HT-29 (cell line): ENCODE measurements around the gene RGL3. TPM values are rescaled to one million over a fixed set of nuclear protein-coding genes. Genes with fewer than 3 reads are reported as not detected.
"Not testable (repeated sequence)": the region's sequence is repeated elsewhere in the genome, so short reads cannot be mapped to it uniquely, and the experiment has no call there.

Source experiments
- DNase-seq: peaks from one replicate; pipeline ENCODE4 v3.0.0-alpha.2; 2015; ENCODE audit warnings: low spot score
- total RNA-seq: library from RNA; depleted of rRNA; stranded (reverse); fragments of >200 nt; shearing (Covaris generic); gene quantifications from 2 replicates; pipeline ENCODE4 v1.2.3, GENCODE V29; 2014

The RGL3 gene
- total RNA-seq, 1 experiment from 2014 or later = 71.5 TPM

DNA sequence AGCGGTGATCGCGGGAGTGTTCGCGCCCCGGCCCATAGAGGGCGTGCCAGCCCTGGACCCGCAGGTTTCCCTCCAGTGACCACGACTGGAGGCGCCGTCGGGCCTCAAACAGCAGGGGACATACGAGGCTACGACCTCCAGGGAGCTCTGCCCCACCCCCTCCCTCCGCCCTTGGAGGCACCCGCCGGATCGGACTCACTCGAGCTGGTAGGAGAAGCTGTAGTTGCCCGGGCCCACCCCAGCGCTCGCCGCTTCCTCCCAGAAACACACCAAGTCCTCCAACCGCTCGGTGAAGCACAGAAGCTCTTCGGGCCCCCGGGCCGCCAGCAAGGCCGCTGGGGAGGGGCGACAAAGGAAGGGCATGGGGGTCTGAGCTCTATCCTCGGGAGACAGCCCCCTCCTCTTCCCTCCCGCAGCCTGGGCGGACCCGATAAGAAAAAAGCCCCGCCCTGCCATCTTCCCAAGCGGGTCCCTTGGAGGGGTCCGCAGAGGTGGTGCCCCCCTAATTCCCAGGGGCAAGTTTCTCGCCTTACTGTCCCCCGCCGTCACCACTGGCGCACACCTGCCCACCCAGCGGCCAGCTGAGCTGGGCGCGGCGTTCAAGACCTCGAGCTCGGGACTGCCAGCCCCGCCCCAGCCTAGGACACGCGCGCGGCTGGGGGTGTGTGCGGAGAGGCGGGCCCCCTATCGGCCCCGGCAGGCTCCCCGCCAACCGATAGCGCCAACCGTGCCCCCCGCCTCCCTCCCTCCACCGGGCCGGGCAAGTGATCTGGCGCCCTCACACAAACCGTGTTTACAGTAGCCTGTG is 36.0 kb downstream of the RGL3 start:
- no peak for DNase-seq

DNA sequence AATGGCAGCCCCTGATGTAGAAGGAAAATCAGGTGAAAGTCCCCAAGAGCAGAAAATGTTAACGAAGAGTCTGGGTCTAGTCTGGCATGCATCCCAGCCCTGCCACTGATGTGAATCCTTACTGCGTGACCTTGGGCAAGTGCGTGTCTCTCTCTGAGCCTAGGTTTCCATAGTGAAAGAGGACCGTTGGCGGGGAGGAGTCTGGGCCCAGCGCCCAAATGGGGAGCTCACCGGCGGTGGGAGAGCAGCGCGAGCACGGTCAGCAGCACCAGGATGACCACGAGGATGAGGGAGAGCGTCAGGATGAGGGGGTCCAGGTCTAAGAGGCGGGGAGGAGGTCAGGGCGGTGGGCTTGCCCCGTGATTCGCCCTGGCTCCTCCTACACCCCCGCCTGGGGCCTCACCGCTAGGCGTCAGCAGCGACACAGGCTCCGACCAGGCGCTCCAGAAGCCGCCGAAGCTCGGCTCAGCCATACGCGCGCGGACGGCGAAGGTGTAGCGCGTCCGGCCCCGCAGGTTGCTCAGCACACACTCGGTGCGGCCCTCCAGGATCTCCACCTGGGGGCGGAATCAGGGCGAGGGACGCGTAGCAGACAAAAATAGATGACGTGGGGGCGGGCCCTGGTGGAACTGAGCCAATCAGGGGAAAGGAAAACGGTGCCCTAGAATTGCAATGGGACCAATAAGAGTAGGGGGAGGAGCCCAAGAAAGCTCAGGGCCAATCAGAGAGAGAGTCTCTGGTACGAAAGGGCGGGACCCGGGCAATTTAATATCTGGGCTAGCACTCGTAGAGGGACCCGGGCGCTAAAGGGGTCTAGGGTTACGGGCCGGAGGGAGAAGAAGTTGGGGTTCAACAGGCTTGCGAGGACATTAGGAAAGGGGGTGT is 38.2 kb downstream of the RGL3 start:
- DNase-seq = peak; percentile 95

DNA sequence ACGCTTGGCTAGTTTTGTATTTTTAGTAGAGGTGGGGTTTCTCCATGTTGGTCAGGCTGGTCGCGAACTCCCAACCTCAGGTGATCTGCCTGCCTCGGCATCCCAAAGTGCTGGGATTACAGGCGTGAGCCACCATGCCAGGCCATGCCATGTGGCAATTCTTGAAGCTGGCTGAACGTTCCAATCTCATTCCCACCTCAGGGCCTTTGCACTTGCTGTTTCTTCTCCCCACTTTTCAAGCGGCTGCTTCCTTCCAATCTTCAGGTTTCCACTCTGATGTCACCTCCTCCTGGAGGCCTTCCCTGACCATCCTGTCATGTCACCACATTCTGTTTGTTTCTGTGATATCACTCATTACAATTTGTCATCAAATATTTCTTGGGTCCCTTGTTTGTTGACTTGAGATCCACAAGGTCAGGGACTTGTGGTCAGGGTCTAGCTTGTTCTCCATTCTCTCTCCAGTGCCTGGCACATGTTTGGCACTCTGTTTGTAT is 39.2 kb downstream of the RGL3 start:
- DNase-seq = no peak

DNA sequence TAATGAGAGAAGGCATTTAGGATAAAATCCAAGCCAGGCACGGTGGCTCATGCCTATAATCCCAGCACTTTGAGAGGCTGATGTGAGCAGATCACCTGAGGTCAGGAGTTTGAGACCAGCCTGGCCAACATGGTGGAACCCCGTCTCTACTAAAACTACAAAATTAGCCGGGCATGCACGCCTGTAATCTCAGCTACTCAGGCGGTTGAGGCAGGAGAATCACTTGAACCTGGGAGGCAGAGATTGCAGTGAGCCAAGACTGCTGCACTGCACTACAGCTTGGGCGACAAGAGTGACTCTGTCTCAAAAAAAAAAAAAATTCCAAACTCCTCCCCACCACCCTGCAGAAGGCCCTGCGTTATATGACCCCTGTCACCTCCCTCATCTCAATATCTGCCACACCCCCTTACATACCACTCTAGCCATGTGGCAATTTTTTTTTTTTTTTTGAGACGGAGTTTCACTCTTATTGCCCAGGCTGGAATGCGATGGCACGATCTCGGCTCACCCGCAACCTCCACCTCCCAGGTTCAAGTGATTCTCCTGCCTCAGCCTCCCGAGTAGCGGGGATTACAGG is 39.8 kb downstream of the RGL3 start:
- DNase-seq = not testable (repeated sequence)

DNA sequence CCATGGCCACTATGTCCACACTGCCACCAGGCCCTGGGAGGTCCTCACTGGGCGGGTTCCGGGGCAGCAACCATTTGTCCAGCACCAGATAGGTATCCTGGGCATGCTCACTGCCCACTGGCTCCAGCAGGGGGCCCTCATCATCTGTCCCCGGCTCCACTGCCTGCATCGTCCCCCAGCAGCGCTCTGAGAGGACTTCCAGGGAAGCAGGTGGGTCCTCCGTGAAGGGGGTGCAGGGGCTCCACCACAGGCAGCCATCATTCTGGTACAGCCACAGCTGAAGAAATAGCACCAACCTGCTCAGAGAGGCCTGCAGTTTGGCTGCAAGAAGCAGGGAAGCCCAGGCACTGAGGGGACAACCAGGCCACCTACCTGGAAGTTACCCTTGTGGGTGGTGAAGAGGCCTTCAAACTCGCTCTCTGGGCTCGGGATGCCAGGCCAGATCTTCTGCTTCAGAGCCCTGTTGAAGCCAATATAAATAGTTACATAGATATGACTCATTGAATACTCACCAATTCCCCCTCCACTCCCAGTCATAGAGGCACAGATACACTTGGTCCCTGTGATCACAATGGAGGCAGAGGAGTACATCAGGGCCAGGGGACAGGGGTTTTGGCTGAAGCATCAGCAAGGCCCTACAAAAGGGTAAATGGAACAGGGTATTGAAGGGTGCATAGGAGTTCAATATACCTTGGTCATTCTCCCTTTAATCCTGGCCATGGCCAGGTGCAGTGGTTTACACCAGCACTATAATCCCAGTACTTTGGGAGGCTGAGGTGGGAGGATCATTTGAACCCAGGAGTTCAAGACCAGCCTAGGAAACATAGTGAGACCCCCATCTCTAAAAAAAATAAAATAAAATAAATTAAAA is 40.6 kb downstream of the RGL3 start:
- DNase-seq = peak; percentile 45

DNA sequence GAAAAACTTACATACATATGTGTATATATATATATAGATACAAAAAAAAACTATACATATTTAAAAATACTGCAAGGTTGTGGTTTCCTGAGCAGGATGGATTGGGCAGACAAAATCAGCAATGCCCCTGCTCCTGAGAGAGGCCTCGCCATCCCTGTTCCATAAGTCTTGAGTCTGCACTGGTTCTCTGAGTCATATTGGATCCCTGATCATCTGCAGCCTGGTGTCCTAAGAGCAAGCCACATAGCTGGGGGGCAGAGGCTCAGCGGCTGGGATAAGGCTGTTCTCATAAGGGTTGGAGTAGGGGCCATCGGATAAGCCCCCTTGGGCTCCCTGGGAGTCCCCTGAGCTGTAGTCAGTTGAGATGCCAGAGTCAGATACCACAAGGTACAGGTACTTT is 41.4 kb downstream of the RGL3 start:
- no peak for DNase-seq

DNA sequence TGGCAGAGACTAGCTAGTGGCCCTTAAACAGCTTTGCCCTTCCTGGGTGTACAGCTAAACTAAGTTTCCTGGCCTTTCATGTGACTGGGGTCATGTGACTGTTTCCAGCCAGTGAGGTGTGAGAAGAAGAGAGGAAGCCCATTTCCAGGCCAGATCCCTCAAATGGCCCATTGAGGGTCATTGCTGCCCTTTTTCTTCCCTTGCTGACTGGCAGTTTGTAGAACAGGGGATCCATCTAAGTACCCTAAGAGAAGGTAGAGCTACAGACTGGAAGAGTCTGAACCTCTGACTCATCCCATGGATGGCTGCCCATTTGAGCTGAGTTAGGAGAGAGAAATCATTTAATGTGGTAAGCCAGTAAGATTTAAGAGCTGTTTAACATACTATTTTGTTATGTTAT is 41.9 kb downstream of the RGL3 start:
- DNase-seq = peak; percentile 25

DNA sequence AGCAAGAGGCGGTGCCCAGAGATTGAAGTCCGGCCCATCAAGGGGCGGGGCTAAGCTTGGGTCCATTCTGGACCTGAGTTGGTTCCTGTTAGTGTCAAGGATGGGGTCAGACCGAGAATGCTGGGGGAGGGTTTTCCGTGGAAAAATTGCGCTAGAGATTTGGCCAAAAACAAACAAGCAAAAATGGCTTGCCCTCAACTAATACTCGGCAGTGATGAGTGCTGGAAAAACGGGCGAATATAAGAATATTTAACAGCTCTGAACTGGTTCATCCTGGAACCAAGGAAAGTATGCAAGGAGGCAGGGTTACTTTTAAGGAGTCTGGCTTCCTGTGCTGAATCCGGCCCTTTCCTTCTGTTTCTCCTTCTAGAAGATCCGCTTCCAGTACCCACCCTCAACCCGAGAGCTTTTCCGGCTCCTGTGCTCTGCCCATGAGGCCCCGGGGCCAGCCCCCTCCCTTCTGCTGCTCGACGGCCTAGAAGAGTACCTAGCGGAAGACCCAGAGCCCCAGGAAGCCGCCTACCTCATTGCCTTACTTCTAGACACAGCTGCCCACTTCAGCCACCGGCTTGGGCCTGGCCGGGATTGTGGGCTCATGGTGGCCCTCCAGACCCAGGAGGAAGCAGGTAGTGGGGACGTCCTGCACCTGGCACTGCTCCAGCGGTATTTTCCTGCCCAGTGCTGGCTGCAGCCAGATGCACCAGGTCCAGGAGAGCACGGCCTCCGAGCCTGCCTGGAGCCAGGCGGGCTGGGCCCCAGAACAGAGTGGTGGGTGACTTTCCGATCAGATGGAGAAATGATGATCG is 43.8 kb downstream of the RGL3 start:
- DNase-seq = no peak

DNA sequence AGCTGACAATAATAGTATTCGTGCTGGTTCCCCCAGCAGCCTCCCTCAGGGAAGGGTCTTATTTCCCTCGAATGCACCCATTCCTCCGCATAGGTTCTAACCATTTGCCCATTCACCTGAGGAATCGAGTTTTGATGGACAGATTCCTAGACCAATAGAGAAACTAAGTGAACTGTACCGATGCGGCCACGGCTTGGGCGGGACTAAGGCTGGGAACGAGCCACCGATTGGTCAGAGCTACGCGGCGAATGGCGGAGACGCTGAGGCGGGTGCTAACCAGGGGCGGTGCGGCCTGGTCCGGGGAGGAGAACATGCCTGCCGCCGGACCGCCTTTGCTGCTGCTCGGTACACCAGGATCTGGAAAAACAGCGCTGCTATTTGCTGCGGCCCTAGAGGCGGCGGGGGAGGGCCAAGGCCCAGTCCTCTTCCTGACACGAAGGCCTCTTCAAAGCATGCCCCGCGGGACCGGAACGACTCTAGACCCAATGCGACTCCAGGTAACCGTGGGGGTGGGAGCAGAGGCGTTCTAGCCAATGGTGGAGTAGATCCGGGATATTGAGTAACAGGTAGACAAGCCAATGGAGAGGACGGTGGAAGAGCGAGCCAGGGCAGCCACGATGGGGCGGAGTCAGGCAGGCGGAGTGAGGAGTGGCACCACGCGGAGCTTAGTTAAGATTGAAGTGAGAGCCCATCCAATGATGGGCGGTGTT is 44.5 kb downstream of the RGL3 start, which contains the start of gene SWSAP1:
Gene SWSAP1, plus strand, starts transcription at position 234 of the 710 bp plus-strand sequence. Its CDS starts 15 bp downstream, at position 249.
- DNase-seq = peak; percentile 96

DNA sequence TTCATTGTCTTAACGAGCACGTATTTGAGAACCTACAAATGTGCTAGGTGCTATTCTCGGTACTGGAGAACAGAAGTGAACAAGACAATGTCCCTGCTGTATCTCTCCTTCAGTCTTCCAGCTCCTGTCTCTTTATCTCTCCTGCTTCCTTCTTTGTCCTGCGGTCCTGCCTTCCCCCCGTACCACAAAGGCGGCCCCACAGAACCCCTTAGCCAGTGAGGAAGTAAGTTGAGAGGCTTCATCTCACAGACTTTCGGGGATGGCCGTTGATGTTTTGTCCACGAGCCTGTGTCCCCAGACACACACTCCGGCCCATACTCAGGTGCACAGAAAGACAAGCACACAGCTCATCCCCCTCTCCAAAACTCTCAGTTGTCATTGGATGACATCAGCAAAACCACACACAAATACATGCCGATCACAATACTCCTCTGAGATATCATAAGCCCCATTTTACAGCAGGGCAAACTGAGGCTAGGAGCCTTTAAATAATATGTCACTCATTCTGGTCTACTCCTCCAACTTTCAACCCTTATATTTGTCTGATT is 45.2 kb downstream of the RGL3 start:
- no peak for DNase-seq

DNA sequence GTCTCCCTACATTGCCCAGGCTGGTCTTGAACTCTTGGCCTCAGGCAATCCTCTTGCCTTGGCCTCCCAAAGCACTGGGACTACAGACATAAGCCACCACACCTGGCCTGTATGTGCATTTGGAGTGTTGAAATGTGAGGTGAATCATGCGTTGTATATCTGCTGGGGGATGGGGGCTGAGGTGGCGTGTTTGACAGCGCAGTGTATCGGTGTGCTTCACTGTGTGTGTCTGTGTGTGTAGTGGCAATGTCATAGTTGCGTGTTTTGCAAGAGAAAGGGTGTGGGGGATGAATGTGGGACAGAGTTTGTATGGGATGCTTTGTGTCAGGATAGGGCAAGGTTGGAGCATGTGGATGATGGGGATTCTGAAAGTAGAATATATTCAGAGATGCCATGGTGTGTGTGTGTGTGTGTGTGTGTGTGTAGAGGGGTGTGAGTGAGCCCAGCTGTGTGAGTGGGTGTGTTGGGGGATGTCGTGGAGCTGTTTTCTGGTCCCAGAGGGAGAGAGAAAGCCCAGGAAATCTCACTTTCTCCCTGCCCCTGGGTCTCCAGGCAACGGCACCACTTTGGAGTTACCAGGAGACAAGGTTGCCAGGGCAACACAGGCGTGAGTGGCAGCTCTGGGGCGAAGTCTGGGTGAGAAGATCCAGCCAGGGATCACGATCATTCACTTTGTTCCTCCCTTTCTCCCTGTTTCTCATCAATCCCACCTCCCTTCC is 45.8 kb downstream of the RGL3 start:
- DNase-seq = peak; percentile 46

DNA sequence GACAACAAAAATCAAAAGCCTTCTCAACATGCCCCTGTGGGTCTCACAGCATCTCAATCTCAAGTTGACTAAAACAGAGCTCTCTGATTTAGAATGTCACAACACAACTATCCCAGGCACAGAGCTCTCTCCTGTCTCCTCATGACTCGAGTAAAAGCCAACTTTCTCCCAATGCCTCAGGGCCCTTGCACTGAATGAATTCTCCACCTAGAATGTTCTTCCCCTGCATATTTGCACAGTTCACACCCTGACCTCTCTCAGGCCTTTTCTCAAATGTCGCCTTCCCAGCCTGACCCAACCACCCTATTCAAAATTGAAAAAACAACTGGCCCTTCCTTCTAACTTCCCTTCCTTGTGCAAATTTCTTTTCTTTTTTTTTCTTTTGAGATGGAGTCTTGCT is 48.4 kb downstream of the RGL3 start:
- DNase-seq = no peak

DNA sequence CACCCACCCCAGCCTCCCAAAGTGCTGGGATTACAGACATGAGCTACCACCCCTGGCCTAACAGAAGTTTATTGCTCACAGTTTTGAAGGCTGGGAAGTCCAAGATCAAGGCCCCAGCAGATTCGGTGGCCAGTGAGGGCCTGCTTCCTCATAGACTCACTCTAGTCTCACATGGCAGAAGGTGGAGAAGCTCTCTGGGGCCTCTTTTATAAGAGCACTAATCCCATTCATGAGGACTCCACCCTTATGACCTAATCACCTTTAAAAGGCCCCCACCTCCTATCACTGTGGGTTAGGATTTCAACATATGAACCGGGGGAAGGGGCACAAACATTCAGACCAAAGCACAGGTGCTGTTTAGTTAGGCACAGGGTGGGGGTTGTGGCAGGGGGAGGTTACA is 51.6 kb downstream of the RGL3 start:
- DNase-seq = no peak

DNA sequence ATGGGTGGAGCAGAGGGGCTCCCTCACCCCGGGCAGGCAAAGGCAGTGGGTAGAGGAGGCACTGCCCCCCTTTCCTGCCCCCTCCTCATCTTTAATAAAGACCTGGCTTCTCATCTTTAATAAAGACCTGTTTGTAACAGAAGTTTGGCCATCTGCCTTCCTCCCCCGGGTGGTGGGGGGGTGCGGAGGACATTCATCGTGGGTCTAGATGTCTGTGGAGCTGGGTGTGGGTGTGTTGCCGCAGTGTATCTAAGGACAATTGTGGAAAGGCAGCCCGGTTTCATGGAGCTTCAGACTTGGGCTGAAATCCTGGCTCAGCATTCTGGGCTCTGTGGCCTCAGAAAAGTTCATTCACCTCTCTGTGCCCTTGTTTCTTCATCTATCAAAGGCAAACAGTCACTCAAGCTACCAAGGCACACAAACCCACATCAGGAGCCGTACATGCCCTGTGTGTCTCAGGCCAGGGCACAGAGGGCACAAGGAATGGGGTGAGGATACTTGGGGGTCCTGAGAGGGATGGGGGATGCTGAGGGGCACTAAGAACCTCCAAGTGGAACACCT is 53.5 kb downstream of the RGL3 start:
- no peak for DNase-seq

DNA sequence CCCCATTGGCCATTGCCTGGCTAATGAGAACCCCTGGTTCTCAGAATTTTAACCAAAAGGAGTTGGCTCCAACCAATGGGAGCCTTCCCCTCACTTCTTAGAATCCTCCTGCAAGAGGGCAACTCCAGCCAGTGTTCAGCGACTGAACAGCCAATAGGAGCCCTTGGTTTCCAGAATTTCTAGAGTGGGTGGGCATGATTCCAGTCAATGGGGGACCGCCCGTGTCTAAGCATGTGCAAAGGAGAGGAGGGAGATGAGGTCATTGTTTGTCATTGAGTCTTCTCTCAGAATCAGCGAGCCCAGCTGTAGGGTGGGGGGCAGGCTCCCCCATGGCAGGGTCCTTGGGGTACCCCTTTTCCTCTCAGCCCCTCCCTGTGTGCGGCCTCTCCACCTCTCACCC is 54.2 kb downstream of the RGL3 start:
- DNase-seq = no peak

DNA sequence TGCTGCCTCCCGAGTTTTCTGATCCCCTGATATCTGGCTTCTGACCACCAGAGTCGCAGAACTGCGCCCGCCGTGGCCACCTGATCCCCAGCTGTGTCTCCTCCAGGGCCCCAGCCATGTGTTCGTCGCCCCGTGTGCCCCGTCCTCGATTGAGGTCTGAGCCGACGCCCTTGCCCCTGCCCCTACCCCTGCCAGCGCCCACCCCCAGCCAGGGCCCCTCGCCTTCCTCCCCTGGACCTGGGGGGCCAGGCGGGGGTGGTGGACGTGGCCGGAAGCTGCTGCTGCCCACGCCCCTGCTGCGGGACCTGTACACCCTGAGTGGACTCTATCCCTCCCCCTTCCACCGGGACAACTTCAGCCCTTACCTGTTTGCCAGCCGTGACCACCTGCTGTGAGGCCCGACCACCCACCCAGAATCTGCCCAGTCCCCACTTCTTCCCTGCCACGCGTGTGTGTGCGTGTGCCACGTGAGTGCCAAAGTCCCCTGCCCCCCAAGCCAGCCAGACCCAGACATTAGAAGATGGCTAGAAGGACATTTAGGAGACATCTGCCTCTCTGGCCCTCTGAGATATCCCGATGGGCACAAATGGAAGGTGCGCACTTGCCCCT is 54.7 kb downstream of the RGL3 start:
- no peak for DNase-seq

DNA sequence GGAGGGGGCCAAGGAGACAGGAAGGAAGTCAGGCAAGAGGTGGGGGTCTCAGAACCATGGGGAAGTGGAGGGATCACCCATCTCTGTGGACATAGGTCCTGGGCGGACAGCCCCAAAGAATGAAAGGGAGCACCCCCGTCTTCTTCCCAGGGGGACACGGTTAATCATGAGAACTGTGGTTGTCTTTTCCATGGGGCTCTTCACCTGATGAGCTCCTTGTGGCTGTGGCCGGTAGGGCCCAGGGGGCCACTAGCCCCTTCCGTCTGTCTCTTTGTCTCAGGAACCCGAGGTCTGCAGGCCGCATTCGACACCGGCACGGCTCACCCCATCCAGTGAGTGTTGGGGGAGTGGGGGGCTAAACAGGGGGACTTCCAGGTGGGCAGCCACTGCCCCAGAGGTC is 55.2 kb downstream of the RGL3 start:
- no peak for DNase-seq
